OCI-M2 (cell line): ENCODE results near the gene ROR2.

ENCODE experiments used
- DNase-seq: peaks from one replicate; lab custom pipeline; 2025; ENCODE audit not compliant: unreplicated experiment; lab: John Stamatoyannopoulos, UW

Gene ROR2

DNA sequence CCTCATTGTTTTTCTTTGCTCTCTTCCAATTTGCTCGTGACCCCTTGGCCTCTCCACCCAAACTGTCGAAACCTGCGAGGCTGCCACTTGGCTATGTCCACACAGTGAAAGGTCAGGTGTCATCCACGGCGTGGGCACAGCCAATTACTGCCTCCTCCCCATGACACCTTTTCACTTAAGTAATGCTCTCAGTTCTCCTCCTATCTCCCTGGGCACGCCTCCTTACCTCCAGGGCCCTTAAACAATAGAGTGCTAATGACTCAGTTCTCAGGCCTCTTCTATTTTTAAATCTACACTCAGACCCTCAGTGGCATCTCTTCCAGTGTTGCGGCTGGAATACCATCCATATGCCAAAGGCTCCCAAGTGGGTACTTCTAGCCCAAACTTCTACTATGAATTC, 256.8 kb downstream of the ROR2 start:
- no peak for DNase-seq

DNA sequence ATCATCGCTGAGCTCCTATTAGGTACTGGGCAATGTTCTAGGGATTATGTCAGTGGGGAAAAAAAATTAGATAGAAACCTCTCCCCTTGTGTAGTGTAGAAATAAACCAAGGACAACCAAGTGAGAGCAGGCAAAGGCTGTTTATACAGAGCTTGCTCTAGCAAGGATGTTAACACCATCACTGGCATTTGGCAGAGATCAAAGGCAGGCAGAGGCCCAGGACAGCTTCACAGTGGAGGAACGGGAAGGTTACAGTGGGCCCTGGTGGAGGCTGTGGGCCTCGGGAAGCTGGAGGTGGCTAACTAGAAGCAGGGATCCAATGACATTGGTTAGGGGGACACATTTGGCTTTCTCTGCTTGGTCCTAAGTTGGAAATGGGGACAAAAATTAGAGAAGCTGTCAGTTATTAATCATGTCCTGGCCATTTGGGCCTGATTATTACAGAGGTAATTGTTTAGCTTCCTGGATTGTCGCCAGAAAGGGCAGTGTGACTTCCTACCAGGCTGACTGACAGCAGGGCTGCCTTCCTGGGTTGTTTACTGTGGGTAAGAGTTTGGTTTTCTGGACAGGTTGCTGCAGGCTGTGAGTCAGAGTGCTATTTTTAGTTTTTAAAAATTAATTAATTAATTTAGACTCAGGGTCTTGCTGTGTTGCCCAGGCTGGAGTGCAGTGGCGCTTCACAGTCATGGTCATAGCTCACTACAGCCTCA, 259.3 kb downstream of the ROR2 start:
- DNase-seq: no peak

DNA sequence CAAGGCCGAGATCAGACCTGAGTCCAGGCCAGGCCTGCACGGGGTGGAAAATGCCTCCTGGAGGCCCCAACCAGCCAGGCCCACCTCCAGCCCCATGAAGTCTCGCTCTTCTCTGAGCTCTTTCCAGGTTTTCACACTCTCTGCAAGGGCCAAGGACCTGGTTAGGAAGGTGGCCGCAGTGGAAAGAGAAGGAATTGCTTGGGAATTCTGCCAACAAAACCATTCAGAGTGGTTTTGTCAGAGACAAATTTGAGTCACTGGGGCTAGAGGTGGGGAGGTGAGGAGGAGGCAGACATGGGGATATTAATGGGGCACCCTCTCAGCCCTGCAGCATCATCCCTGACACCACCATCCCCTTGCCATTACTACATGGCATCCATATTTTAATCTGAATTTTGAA, 261.0 kb downstream of the ROR2 start:
- no peak for DNase-seq

DNA sequence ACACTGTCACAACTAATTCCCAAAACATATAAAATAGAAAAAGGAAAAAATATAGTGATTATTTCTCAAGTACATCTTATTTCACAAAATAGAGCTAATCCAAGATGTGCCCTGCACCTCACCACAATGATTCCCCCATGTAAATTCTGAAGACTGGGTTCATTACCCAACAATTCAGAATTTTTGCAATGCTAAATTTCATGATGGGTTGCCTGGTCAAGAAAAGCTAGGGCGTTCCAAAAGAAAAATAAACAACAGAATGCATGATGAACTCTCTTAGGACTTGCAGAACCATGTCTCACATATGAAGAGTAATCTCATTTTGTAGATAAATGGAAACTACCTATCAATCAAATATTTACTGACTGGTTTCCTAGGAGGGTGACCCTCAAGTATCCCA, 266.8 kb downstream of the ROR2 start:
- no peak for DNase-seq

DNA sequence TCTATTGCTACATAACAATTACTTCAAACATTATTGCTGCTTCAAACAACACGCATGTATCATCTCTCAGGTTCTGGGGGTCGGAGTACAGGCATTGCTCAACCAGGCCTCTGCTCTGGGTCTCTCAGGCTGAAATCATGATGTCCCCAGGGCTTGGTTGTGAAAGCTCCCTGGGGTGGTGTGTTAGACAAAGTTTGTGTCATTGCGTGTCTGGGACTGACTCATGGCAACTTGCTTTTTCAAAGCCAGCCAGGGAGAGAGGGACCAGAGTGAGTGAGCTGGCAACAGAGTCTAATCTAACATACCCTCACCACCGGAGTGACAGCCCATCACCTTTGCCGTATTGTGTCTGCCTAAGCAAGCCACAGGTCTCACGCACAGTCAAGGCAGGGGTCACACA, 267.2 kb downstream of the ROR2 start:
- DNase-seq: no peak

DNA sequence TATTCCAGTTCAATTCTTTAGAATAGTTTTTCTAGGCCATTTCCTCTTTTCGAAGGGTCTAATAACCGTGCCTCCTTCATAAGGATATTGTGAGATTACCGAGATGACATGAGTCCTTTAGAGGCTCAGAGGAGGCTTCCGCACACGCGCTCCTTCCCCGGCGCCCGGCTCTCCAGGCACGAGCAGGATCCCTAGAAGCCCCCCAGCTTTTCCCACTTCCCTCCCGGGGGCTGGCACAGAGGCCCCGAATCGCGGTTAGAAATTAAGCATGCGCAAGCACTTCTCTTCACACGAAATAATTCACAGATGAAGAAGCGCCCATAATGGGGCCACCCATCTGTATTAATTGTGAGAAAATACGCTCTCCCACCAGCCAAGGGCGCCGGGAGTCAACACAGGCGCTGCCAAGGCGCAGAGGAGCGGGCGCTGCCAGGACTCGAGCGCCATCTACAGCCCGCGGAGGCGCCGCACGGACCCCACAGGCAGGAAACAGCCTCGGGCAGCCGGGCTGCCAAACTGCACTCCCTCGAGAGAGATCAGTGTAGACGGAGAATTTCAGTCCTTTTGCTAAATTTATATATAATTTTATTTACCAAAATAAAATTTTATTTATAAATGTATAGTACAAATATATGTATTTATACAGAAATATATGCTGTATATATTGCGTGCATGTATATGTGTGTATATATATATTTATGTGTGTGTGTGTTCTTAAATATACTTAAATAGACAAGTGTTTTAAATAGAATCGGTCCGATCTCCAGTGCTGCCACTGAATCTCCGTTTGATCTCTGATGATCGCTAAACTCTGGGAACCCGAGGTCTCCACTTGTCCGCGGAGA, 268.3 kb downstream of the ROR2 start:
- DNase-seq: no peak

DNA sequence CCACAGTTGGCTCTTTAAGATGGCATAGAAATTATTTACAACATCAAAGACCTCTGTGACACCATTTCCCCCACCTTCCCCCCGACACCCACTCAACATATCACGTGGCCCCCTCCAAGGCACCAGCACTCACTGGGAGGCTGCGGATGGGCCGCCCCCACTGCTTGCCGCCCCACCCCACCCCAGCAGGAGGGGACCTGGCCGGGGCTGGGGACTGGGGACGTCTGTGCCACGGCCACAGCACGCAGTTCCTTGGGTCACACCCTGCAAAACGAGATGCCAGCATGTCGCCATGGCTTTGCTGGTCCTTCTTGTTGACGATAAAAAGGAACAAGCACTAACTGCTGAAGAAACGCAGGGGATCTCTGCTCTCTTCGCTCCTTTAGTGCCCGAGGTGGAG, 269.0 kb downstream of the ROR2 start:
- no peak for DNase-seq

DNA sequence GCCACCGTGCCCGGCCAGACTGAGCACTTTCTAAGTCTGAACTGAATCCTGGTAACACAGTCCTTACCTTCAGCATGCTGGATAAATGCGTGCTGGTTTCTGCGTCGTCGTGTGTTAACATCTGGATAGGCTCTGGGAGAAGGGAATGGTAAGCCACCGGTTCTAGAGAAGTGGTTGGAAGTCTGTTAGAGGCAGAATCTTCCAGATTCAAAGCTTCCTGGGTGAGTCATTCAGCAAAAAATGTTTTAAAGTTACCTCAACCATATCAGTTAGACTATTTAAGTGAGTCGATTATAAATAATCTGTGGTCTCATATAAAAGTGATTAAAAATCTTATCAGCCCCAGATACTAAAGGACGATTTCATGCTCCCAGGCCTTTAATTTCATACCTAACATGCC, 269.9 kb downstream of the ROR2 start:
- DNase-seq: no peak

DNA sequence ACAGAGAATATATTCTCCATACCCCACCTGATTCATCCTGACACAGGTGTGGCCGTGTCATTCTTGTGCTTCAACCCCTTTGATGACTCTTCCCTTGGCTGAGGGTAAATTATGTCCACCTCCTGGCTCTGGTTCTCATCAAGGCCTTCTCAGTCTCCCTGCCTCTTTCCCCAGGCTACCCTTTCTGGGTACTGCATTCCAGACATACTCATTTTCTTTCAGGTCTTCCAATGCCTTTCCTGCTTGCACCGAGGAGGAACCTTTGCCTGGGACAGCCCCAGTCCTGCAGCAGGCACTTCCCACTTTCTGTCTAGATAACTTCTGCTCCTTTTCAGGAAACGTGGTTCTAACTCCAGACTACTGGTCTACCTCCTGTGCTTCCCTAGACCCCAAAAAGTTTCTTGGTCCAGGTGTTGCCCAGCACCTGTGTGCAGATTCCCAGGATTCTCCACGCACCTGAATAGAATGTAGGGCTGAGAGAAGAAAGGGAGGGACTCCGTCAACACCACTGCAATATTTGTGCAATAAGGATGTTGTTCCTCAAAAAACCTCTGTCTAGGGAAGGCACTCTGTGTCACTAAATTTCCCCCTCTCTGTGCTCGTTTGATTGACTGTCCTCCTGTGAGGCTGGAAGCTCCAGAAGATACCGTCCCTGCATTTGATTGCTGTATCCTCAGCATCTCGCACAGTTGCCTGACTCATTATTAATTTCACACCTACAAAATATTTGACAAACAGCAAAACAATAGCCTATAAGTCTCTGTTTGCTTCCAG, 271.0 kb downstream of the ROR2 start:
- no peak for DNase-seq

DNA sequence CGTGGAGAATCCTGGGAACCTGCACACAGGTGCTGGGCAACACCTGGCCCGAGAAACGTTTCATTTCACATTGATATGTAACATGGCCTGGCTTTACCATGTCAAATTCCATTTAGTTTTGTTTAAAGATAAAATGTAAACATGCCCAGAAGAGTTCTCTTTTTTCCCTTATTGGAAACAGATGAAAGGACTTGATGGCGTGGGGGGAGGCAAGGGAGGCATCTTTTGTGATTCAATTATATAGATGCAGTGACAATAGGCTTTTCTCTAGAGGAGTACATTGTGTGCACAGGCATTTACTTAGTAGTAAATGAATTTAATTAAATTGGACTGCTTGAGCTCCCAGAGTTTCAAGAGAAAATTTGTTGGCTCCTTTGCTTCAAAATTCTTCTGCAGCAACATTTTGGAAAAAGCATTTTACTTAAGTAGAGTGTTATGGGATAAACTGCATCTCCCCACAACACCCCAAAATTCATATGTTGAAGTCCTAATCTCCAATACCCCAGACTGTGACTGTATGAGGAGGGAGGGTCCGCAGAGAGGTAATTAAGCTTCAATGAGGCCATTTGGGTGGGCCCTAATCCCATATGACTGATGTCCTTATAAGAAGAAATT, 272.1 kb downstream of the ROR2 start:
- no peak for DNase-seq

DNA sequence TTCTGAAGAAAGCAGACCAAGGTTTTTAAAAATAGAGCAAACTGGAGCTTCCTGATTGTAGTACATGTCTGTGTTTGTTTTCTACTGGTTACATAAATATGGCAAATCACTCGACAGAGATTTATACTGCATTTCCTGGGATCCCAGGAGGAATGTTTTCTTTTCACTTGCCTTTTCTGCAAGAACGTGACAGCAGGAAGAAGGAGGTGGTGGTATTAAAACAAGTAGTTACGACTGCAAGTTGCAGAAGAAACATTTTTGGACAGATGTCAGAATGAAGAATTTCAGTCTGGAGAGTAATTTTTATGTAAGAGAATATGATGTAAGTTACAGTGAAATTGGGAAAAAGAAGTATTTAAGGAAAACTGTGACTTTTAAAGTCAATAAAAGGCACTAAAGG, 272.7 kb downstream of the ROR2 start:
- DNase-seq: no peak

DNA sequence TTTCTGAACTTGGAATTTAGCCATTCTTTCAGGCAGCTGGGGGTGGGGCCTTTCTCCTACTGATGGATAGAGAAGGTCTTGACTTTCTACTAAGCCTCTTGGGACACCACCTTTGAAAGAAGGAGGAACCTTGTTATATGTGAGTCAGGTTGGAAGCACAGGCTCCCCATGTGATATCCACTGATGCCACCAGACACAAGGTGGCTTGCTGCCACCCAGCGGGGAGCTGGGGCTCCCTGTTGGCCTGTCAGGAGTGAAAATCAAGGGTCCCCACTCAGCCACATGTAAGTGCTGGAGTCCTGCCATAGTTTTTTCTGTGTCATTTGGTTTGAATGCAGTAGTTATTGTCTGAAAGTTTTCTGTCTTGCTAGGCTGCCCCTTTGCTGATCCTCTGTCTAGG, 274.0 kb downstream of the ROR2 start:
- DNase-seq: no peak

DNA sequence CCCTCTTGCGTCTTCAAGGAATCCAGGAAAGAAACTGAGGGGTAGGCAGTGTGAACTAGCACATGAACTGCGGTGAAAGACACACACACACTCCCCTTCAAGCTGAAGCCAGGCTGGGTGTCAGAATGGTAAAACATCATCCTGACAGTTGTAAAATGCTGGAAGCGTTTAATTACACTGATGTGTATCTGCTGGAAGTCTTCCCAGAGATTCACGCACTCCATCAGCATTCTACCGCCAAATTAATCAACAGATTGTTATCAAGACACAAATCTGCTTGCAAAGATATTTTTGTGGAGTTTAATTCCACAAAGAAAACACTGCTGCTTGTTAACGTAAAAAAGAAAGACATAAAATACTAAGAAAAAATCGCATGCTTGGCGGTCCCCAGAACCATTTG, 285.4 kb downstream of the ROR2 start:
- DNase-seq: no peak

DNA sequence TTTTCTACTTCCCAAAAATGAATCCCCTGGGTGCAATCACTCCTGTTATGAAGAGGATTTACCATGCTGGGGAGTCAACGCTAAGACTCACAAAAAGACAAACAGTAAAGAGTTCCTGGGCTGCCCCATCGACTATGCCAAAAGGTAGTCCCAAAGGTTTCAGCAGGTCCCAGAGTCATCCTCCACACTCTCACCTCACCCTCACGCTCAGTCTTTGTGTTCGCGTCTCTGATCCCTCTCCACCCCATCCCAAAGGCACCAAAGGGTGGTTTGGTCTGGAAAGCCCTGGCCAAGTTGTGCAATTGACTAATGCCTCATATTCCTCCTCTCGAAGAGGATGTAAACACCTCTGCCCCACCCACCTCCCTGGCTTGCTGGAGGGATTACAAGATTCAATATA, 286.2 kb downstream of the ROR2 start:
- no peak for DNase-seq

DNA sequence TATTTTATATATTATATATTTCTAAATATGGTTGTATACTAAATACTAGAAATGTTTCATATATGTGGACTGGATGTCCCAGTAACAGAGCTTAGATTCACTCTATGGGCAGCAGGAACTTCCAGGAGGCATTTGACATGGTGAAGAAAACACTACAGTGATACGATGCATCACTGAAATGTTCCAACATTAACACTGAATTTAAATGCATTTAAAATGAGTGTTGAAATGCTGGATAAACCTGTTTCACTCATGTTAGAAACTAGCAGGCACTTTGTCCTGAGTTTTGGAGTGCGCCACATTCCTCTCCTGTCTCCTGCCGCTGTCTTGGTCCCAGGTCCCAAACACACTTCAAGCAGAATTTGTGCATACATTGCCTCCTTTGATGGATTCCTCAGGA, 288.6 kb downstream of the ROR2 start:
- no peak for DNase-seq

DNA sequence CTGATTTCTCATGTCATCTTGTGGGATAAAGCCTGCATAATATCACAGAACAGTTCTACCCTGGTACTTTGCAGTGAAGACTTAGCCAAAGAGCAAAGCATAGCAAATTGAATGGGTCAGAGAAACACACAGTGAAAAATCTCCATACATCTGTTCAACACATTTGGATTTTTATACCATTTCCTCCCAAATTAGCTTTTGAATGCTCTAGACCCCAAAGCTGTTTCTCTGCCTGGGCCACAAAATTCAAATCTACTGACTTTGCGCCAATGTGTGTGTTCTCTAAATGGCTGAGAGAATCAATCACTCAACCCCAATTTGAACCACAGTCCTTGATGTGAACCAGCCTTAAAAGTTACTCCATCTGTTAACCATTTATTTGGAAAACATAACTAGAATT, 289.5 kb downstream of the ROR2 start:
- DNase-seq: no peak

DNA sequence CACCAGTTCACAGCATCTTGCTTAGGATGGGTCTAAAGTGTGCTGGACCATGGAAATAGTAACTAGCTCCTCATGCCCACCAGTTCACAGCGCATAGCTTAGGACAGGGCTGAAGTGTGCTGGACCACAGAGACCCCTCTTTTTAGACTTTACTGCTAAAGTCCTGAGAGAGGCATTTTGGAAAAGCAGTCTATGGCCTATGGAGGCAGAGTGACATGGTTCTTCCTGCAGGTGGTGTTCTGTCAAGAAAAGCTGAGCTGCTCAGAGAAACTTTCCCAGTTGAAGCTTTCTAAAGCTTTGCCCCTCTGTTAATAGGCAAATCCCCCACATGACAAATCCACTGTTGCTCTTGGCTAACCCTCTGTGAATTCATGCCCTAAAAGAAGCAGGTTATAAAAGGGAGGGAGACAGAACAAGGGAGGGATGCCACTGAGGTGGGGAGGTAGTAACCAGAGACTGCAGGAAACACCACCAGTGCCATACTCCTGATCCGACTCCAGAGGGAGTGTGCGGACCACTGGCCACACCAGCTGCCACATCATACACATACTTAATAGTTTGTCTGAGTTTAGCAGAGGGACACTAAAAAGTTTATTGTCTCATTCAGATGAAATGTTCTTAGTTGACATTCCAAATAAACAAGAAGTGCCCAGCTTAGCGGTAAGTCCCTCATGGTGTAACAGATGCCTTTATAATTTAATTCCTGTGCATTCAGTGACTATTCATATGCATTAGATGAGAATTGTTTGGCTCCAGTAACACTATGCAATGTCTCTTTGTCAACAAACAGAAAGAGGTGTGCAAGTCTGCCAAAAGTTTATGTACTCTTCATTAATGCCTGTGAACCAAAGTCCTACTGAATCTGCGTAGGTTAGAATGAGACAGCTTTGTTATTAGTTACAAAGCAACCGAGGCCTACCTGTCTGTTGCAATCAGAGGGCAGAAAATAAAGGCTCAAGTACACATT, 290.2 kb downstream of the ROR2 start:
- DNase-seq: no peak

DNA sequence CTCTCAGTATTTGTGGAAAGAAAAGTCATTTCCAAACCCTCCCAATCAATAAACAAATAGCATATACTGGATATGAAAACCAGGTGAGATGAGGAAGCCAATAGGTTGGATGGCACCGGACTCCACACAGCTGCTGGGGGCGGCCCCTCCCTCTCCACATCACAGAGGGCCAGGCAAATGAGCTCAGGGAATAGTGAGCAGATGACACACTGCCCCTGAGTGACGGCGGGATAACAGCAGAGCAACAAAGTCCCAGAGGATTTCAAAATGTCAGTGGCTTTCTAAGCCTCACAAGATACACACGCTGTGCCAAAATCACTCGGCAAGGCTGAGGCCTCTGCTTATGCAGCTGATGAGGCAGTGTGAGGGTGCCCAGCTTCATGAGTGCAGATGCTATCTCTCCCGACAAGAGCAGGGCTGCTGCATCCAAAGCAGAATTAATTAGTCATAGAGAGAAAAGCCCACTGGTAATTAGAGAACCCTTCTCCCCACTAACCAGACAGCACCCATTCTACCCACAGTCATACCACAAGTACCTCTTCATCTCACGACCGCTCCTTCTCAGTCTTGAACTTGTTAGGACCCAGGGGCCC, 291.4 kb downstream of the ROR2 start:
- DNase-seq: no peak

DNA sequence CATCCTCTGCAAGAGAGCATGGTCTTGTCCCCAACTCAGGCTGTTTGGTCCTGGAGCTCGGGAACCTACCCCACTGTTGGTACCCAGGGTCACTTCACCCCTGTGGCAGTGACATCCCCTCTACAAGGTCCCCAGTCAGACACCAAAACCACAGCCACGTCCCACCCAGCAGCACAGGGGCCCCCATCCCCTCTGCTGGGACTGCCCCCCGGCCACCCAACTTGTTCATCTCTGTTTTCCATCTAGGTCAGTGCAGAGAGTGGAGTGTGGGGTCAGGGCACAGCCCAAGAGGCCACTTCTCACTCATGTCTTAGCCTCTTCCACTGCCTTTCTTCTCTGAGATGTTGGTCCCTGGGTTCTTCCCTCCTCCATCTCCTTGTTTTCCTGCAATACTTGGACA, 292.5 kb downstream of the ROR2 start:
- DNase-seq: no peak

DNA sequence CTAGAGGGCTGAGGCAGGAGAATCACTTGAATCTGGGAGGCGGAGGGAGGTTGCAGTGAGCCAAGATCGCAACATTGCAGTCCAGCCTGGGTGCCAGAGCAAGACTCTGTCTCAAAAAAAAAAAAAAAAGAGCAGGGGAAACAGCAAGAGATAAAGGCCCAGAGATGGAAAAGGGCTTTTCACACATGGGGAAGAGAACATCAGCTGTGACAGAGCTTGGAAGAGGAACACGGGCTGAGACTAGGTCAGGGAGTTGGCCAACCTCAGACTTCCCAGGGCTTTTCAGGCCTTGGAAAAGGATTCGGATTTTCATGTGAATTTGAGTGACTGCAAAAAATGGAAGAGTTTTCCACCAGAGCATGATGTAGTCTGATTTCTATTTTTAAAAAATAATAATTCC, 294.4 kb downstream of the ROR2 start:
- DNase-seq: no peak
